GM21526 (cell line): ENCODE data around the gene SNX24.

Experiments used
- ATAC-seq: cut with Tn5 transposase; IDR thresholded peaks from one replicate; pipeline ENCODE4 v1.9.1; 2021; ENCODE audit warnings: moderate library complexity; ENCODE audit not compliant: unreplicated experiment, low FRiP score

Gene SNX24

DNA sequence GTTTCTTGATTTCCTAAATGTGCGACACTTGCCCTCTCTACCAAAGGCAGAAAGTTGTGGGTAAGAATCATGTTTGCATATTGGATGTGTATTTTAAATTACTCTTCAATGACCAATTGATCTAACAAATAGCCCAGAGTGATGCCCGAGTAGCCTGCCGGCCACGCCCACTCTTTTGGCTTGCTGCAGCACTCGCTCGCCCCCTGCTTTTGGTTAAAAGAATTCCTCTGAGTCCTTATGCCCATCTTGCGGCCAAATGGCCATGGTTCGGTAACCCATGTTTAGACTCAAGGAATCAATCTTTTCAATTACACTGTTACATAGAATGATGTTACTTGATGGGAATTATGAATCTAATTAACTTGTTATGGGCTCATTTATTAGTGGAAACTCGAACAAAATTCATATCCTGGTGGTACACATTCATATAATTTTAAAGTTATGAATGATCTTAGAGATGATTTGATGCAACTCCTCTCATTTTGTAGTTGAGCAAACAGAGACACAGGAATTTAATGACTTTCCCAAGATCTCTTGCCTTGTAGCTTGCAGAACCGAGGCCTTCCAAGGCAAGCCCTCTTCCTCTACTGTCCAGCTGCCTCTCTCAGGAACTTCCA lies 154.6 kb downstream of the SNX24 start:
- ATAC-seq, result peak; percentile 99

DNA sequence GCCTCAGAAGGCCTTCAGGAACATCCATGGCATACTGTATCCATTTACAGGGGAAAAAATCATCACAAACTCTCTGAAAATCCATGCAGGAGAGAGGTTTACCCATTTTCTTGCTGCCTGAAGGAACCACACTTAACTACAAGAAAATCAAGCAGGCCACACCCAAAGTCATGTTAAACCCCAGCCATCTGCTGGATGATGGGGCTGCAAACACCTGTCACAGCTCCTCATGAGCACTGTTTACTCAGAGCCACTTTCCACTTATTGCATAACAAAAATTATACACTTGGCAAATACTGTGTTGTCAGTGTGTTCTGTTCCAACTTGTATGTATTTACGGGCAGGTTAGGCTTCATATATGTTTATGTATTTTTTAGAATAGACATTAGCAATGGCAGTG lies 155.3 kb downstream of the SNX24 start:
- no peak for ATAC-seq

DNA sequence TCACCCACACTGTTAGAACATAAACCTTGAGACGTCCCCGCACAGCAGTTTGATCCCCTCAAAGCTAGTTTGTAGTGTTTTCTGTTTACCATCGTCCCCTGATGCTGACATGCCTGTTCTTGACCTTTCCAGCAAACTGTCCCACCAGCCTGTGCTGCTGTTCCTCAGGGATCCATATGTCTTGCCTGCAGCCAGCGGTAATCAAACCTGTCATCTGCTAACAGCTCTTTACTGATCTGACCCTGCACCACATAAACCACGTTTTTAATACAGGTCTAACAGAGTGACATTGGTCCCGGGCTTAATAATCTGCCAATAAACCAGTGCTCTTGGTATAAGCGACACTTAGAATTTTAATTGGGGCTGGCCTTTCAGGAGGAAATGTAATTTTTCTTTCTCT lies 156.4 kb downstream of the SNX24 start:
- no peak for ATAC-seq

DNA sequence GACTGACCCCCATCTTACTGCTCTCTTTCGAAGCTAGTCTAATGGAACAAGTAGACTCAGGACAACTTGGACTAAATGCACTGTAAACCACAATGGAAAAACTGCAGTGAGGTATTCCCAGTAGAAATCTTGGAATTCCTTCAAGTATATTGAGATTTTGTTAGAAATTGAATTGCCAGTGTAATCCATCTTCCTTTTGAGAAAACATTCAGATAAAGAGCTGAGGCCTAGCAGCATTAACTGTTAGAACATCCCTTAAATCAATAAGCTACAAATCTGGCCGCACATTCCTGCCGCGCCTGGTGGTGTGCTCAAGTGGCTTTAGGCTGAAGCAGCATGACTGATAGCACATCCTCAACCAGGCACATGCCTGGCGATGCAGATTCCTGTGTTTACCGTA lies 161.8 kb downstream of the SNX24 start:
- no peak for ATAC-seq

DNA sequence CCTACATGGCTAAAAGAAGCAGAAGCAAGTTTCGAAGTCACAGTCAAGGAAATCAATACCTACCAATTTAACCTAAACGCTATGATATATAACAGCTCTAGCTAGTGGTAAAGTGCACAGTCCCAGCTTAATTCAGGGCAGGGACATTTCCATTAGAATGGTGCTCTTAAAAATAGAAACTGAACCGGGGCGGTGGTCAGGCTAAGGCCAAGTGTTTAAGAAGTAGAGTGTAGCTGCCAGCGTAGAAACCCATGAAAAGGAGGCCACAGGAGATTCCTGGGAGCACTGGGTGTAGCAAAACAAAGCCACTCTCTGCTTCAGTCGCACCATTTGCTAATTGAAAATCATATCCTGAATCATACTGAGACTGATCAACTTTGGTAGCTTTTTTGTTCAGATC lies 162.3 kb downstream of the SNX24 start:
- no peak for ATAC-seq

DNA sequence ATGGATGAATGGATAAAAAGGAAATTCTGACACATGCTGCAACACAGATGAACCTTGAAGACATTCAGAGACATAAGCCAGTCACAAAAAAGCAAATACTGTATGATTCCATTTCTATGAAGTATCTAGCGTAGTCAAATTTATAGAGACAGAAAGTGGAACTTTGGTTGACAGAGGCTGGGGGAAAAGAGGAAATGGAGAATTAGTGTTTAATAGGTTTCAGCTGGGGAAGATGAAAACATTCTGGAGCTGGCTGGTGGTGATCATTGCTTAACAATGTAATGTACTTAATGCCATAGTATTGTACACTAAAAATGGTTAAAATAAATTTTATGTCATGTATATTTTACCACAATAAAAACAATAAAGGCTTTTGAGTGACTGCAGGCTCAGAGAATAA lies 166.9 kb downstream of the SNX24 start:
- no peak for ATAC-seq

DNA sequence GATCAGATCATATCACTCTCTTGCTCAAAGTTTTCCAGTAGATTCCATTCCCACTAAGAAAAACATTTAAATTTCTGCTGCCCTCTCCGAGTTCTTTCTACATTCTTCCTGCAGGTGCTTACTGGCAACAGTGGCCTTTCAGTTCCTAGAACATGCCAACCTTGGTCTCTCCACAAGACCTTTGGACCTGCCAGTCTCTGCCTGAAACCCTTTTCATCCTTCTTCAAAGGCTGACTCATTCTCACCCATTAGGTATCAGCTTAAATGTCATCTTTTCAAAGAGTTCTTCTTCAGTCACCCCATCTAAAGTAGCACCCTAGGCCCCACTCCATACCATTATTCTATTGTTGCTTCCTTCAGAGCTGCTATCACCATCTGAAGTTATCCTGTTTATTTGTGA lies 169.3 kb downstream of the SNX24 start:
- no peak for ATAC-seq

DNA sequence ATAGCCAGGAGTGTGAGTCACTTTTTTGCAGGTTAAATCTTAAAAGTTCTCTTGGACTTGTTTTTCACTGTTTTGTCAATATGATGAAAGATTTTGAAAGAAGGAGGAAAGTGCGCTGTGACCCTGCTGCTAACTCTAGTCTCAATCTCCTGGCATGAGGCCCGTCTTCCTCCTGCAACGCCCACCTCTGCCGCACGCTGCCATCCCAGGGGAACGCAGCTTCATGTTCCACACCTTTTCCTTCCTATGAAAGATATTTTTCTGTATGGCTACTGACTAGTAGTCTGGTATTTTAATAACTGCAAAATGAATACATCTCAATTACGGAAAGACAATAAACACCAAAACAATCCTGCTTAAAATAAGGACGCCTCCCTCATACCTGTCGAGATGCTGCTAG lies 182.8 kb downstream of the SNX24 start:
- no peak for ATAC-seq

DNA sequence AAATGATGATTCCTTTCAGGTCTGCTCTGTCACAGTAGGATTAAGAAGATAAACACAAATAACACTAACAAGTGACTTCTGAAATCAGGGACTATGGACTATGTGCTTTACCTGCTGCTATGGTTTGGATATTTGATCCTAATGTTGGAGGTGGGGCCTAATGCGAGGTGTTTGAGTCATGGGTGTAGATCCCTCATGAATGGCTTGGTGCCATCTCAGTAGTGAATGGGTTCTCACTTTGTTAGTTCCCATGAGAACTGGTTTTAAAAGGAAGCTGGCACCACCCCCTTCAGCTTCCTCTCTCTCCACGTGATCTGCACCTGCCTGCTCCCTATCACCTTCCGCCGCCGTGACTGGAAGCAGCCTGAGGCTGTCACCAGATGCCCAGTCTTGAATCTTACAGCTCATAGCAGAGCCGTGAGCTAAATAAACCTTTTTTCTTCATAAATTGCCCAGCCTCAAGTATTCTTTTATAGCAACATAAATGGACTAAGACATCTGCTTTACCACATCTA lies 187.8 kb downstream of the SNX24 start:
- no peak for ATAC-seq

DNA sequence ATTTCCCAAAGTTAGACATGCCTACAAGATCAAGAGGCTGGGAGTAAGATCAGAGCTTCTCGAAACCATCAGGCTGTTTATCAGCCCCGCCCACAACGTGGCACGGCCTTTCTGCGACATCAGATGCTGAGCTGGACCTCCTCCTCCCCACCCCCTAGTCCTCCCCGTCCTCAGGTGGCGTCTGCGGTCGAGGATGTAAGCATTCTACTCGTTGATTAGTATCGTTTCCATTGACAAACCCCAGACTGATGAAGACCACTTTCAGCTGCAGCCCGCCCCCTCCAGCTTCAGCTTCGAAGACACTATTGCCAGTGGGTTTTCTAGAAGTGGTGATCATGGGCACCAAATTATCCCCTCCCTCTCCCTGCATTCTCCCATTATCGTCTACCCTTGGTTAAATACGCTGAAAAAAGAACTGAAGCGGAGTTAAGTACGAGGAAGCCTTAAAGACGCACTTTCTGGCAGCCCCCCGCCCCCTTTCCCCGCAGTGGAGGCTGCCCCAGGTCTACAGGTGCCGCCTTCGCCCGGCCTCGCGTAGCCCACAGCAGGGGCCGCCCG lies 190.0 kb downstream of the SNX24 start:
- no peak for ATAC-seq

DNA sequence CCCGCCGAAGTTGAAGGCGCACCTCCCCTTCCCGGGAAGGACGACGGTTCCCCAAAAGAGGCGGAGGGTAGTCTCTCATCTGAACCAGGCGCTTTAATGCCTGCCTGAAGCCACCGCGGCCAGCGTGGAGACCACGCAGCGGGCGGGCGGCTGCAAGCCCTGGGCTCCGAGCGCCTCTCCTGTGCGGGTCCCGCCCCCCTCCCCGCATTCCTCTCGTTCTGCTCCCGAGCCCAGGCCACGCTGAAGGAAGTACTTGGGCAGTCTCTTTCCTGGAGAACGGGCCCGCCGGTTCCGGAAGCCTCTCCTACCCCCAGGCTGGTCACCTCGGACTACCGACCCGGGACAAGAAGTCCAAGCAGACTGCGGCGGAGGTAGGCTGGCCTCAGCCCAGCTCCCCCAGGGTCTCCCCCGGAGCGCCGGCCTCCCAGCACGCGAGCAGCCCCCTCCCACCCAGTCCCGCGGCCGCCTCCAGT lies 190.5 kb downstream of the SNX24 start:
- ATAC-seq, result no peak

DNA sequence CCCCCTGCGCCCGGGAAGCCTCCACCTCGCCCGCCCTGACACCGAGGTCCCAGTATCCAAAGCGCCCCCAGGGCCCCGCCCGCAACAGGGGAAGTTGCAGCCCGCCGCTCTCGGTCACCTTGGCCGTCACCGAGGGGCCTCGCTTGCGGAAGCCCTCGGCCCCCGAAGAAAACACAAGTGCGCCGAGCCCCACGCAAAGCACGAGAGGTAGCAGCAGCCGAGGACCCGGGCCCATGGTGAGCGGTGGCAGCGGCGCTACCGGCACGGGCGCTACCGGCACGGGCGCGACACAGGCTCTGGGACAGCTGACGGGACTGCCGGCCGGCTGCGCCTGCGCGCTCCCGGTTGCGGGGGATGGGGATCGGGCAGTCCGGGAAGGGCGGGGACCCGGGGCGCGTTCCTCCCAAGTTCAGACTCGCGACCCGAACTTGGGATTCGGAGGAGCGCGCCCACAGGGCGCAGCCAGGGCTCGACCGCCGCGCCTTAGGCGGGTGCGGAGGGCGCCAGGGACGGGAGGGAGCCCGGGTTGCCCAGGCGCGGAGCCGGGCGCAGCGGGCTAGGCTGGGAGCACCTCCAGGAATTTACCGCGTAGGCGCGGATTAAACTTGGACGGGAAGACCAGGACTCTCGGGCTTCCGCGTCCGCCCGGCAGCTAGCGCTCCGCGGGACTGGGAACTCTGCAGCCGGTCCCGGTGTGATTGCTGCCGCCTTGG lies 191.1 kb downstream of the SNX24 start, which contains the start of gene PPIC:
Gene PPIC, minus strand, starts transcription at position 335 of the 713 bp plus-strand sequence. Its CDS starts 100 bp downstream, at position 235.
- no peak for ATAC-seq

DNA sequence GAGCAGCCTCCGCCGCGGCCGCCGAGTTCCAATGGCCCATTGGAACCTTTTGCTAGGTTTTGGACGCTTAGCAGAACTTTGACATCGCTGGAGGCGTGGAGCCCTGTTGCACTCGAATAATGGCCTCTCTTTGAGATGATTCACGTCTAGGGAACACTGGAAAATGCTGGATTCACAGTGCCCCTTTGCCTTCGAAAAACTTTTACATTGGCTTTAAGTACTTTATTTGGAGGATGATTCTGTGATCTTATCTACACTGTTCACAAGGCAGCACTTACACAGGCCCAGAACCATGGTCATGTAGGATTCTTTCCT lies 191.6 kb downstream of the SNX24 start:
- no peak for ATAC-seq

DNA sequence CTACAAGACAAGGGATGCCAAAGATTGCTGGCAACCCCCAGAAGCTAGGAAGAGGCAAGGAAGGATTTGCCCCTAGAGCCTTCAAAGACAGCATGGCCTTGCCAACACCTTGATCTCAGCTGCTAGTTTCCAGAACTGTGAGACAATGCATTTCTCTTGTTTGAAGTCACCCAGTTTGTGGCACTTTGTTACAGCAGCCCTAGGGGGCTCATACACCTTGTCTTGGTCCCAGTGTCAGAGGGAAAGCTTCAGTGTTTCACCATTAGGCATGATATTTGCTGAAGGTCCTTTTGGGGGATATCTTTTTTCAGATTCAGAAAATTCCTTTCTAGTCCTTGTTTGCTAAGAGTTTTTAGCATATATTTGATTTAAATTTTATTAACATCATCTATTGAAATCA lies 194.3 kb downstream of the SNX24 start:
- ATAC-seq, result no peak

DNA sequence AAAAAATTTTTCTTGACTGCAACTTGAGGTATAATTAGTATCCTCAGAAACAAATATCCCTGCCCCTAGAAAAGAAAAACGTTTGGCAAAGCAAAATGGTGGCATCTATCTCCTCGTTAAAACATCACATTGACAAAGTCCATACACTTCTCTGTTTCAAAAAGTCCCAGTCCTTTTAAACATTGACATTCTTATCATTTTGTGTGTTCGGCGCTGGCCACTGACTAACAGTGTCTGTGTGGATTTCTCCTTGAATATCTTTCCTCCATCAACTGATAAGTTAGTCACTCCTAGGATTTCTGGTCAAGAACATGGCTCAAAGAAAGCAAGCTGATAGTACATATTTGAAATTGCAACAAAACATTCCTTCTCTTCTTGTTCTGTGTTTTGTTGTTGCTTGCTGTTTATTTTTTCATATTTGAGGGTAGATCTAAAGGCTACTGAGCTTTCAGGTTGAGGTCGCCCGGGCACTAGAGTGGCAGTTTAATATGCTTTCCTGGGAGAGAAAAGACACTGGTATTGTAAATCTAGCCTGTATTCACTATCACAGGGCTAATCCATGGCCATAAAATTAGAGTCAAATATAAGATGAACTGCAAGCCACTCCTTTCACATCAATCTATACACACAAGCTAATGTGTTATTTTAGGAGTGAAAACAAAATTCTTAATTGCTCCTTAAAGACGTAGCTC lies 199.7 kb downstream of the SNX24 start:
- ATAC-seq, result no peak

DNA sequence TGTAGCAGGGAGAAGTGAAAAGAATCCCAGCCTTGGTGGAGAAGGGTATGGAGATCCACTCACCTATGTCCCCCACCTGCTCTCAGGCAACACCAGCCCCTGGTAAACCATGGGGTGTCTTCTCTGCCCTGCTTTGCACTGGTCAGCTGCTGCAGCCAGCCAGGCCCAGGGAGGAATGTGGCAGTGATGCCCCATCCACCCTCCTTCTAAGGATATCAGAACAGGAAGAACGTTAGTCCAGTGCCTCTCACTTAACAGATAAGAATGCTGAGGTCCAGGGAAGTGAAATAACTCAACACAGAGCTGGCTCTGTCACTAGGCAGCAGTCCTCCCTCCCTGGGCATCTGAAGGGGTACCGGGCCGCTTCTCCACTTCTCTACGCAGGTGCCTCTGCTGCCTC lies 200.8 kb downstream of the SNX24 start:
- ATAC-seq, result no peak

DNA sequence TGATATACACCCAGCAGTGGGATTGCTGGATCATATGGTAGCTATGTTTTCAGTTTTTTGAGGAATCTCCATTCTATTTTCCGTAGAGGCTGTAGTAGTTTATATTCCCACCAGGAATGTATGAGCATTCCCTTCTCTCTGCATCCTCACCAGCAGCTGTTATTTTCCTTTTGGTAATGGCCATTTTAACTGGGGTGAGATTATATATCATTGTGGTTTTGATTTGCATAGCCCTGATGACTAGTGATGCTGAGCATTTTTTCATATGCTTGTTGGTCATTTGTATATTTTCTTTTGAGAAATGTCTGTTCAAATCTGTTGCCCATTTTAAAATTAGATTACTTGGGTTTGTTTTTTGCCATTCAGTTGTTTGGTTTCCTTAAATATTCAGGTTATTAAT lies 202.3 kb downstream of the SNX24 start:
- no peak for ATAC-seq

DNA sequence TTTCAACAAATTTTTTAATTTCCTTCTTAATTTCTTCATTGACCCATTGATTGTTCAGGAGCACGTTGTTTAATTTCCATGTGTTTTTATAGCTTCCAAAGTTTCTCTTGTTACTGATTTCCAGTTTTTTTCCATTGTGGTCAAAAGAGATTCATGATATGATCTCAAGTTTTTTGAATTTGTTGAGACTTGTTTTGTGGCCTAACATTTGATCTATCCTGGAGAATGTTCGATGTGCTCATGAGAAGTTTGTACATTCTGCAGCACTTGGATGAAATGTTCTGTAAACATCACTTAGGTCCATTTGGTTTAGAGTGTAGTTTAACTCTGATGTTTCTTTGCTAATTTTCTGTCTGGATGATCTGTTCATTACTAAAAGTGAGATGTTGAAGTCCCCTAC lies 205.8 kb downstream of the SNX24 start:
- ATAC-seq, result no peak
